OCI-LY3 (cell line): ENCODE measurements around the gene PRSS22.

ENCODE experiments used
- EZH2phosphoT487 ChIP-seq: fragments of 200-600 bp; shearing (Covaris generic); IDR thresholded peaks from 2 replicates; pipeline ENCODE4 v1.6.1; 2018; ENCODE audit warnings: antibody characterized with exemption, mixed run types, low read depth
- TF ChIP-seq, protein P1 (sequence below): fragments of 200-600, 300-600 bp; sonication (generic); IDR thresholded peaks from 2 replicates; pipeline ENCODE4 v1.5.1; 2014; ENCODE audit warnings: antibody characterized with exemption, low read length, low read depth

DNA sequence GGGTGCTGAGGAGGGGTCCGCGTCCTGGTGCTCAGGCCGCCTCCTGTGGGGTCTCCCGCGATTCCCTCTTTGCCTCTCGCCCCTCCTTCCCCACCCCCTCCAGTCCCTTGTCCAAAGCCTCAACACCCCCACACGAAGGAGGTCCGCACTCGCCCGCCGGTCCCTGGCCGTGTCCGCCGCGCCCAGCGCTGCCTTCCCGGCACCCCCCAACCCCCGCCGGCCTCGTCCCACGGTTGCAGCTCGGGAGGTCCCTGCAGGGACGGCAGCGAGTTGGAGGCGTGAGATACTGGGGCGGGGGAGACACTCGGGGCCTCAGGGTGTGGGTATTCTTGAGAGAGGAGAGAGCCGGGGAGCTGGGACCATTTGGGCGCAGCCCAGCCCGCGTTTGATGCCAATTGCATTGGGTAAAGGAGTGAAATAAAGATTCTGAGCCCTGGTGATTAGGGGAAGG is 25.5 kb upstream of the PRSS22 start:
- TF ChIP-seq, protein P1, sequence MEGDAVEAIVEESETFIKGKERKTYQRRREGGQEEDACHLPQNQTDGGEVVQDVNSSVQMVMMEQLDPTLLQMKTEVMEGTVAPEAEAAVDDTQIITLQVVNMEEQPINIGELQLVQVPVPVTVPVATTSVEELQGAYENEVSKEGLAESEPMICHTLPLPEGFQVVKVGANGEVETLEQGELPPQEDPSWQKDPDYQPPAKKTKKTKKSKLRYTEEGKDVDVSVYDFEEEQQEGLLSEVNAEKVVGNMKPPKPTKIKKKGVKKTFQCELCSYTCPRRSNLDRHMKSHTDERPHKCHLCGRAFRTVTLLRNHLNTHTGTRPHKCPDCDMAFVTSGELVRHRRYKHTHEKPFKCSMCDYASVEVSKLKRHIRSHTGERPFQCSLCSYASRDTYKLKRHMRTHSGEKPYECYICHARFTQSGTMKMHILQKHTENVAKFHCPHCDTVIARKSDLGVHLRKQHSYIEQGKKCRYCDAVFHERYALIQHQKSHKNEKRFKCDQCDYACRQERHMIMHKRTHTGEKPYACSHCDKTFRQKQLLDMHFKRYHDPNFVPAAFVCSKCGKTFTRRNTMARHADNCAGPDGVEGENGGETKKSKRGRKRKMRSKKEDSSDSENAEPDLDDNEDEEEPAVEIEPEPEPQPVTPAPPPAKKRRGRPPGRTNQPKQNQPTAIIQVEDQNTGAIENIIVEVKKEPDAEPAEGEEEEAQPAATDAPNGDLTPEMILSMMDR: no peak
- TF ChIP-seq EZH2phosphoT487: no peak
